Tibial nerve (tissue), 4 donors: Measurements from ENCODE around the gene NRDE2.

ENCODE experiments used
- EP300 ChIP-seq, 2 donors: sonication (generic); formaldehyde crosslinking; IDR thresholded peaks; one replicate each; pipeline ENCODE4 v1.6.1; 2017; ENCODE audit warnings: antibody characterized with exemption in 2 of 2, mild to moderate bottlenecking in 1 of 2
- POLR2A ChIP-seq, 2 donors: fragments of 450-650 bp; IDR thresholded peaks; one replicate each; pipeline ENCODE4 v1.6.1; 2017; ENCODE audit warnings: antibody characterized with exemption in 2 of 2, mild to moderate bottlenecking in 2 of 2, moderate library complexity in 2 of 2
- TF ChIP-seq, protein P1 (sequence below), 5 experiments: fragments of 200-600 bp in 3 of 5; fragments of 450-650 bp in 2 of 5; sonication (generic) in 3 of 5; IDR thresholded peaks; one replicate each; pipeline ENCODE4 v1.5.1; 2016 to 2019; ENCODE audit warnings: antibody characterized with exemption in 5 of 5, mild to moderate bottlenecking in 3 of 5, moderate library complexity in 2 of 5

DNA sequence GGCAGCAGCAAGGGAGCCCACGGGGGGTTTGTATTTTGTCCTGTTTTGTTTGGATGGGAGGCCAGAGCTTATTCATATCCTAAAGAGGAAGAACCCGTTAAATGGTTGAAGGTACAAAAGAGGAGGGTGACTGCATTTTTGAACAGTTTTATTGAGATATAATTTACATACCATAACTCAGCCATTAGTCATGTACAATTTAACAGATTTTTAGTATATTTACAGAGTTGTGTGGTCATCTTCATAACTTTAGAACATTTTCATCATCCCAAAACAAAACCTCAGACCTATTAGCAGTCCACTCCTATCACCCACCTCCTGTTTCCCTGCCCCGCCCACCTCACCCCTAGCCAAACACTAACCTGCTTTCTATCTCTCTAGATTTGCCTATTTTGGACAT is 12.6 kb downstream of the NRDE2 start:
- TF ChIP-seq, protein P1, sequence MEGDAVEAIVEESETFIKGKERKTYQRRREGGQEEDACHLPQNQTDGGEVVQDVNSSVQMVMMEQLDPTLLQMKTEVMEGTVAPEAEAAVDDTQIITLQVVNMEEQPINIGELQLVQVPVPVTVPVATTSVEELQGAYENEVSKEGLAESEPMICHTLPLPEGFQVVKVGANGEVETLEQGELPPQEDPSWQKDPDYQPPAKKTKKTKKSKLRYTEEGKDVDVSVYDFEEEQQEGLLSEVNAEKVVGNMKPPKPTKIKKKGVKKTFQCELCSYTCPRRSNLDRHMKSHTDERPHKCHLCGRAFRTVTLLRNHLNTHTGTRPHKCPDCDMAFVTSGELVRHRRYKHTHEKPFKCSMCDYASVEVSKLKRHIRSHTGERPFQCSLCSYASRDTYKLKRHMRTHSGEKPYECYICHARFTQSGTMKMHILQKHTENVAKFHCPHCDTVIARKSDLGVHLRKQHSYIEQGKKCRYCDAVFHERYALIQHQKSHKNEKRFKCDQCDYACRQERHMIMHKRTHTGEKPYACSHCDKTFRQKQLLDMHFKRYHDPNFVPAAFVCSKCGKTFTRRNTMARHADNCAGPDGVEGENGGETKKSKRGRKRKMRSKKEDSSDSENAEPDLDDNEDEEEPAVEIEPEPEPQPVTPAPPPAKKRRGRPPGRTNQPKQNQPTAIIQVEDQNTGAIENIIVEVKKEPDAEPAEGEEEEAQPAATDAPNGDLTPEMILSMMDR (IDR thresholded peaks at IDR 0.05): no peak
- TF ChIP-seq POLR2A (IDR thresholded peaks at IDR 0.05) (no peak), EP300 (IDR thresholded peaks at IDR 0.05) (no peak)
